HG02981 (cell line): Measurements from ENCODE around the gene GSC2.

Source experiments
- ATAC-seq: cut with Tn5 transposase; IDR thresholded peaks from one replicate; pipeline ENCODE4 v1.9.1; 2021; ENCODE audit warnings: mild to moderate bottlenecking, moderate library complexity; ENCODE audit not compliant: unreplicated experiment

Gene GSC2

GRCh38 chr22:19178657-19179496 lies 28.8 kb upstream of the GSC2 start, which contains the start of gene SLC25A1:
TSS of gene SLC25A1 (minus strand) at chr22:19178736. CDS start at chr22:19178673, 63 bp downstream.
- ATAC-seq, result peak; percentile 50

GRCh38 chr22:19178065-19178656 lies 28.1 kb upstream of the GSC2 start:
- peak; percentile 32 for ATAC-seq

GRCh38 chr22:19177164-19178064 lies 27.3 kb upstream of the GSC2 start:
- no peak for ATAC-seq

- no peak for ATAC-seq
Measured at GRCh38 chr22:19176732-19177131, 26.6 kb upstream of the GSC2 start.

- no peak for ATAC-seq
Measured at GRCh38 chr22:19176175-19176643, 26.1 kb upstream of the GSC2 start.

GRCh38 chr22:19175602-19176174 lies 25.6 kb upstream of the GSC2 start:
- ATAC-seq, result no peak

GRCh38 chr22:19175026-19175601 lies 25.0 kb upstream of the GSC2 start:
- ATAC-seq, result no peak

GRCh38 chr22:19174106-19175025 lies 24.3 kb upstream of the GSC2 start:
- ATAC-seq, result no peak

GRCh38 chr22:19173047-19174035 lies 23.2 kb upstream of the GSC2 start:
- ATAC-seq, result no peak

GRCh38 chr22:19172213-19173046 lies 22.3 kb upstream of the GSC2 start:
- ATAC-seq, result peak; percentile 3

- no peak for ATAC-seq
Measured at GRCh38 chr22:19169947-19170318, 19.8 kb upstream of the GSC2 start.

GRCh38 chr22:19169002-19169946 lies 19.2 kb upstream of the GSC2 start:
- no peak for ATAC-seq

GRCh38 chr22:19168088-19168890 lies 18.2 kb upstream of the GSC2 start:
- ATAC-seq, result no peak

GRCh38 chr22:19167106-19167869 lies 17.2 kb upstream of the GSC2 start:
- no peak for ATAC-seq

- no peak for ATAC-seq
Measured at GRCh38 chr22:19166421-19166820, 16.3 kb upstream of the GSC2 start.
